PC-9 (cell line): Measurements from ENCODE around the gene TMEM30B. TPM values are rescaled to one million over a fixed set of nuclear protein-coding genes. Genes with fewer than 3 reads are reported as not detected.

ENCODE experiments used
- BruUV-seq: library from RNA; stranded (reverse); fragments of 400-500 nt; replicated peaks from 2 replicates; lab custom pipeline; 2021; lab: Mats Ljungman, UMichigan
- CTCF ChIA-PET: fragments of 300-600 bp; sonication (Branson Sonifier 250); formaldehyde crosslinking; loops from one replicate; lab custom pipeline; 2022; ENCODE audit warnings: antibody characterized with exemption; lab: Charles Lee
- POLR2A ChIA-PET: fragments of 300-600 bp; sonication (Branson Sonifier 250); formaldehyde crosslinking; loops from one replicate; lab custom pipeline; 2022; ENCODE audit warnings: antibody characterized with exemption; ENCODE audit not compliant: unreplicated experiment; lab: Charles Lee
- DNase-seq, 2 experiments: peaks; one replicate each; pipeline versions ENCODE4 v3.0.0 to v3.0.0-alpha.2; 2015 to 2022; ENCODE audit warnings: mixed read lengths in 1 of 2
- H2AFZ ChIP-seq: fragments of 200-600 bp; sonication (generic); 2 replicates; pipeline ENCODE4 v1.8.1; 2017; ENCODE audit warnings: antibody characterized with exemption
- H3F3A ChIP-seq: fragments of 200-600 bp; sonication (generic); 2 replicates; pipeline ENCODE4 v1.8.1; 2017; ENCODE audit warnings: antibody characterized with exemption, mild to moderate bottlenecking, low read depth; ENCODE audit not compliant: insufficient read depth
- H3K27ac ChIP-seq: fragments of 200-600 bp; sonication (generic); 2 replicates; pipeline ENCODE4 v1.6.1; 2016; ENCODE audit warnings: mixed run types
- H3K27me3 ChIP-seq: fragments of 200-600 bp; sonication (generic); 2 replicates; pipeline ENCODE4 v1.6.1; 2016; ENCODE audit warnings: low read depth, mixed run types; ENCODE audit not compliant: insufficient read depth
- H3K36me3 ChIP-seq: fragments of 200-600 bp; sonication (generic); 2 replicates; pipeline ENCODE4 v1.6.1; 2016; ENCODE audit warnings: low read depth, mixed run types
- H3K4me1 ChIP-seq: fragments of 200-600 bp; sonication (generic); replicated peaks from 2 replicates; pipeline ENCODE4 v1.6.1; 2016; ENCODE audit warnings: mixed run types; ENCODE audit not compliant: insufficient read depth
- H3K4me2 ChIP-seq: fragments of 200-600 bp; sonication (generic); 2 replicates; pipeline ENCODE4 v1.6.1; 2017; ENCODE audit warnings: mixed run types
- H3K4me3 ChIP-seq: fragments of 200-600 bp; sonication (generic); 2 replicates; pipeline ENCODE4 v1.6.1; 2016; ENCODE audit warnings: mixed run types
- H3K79me2 ChIP-seq: fragments of 200-600 bp; sonication (generic); 2 replicates; pipeline ENCODE4 v1.6.1; 2017; ENCODE audit warnings: low read depth, mixed run types
- H3K9me2 ChIP-seq: fragments of 200-600 bp; sonication (generic); 2 replicates; pipeline ENCODE4 v1.8.1; 2017; ENCODE audit warnings: mild to moderate bottlenecking; ENCODE audit not compliant: insufficient read depth
- H3K9me3 ChIP-seq: fragments of 200-600 bp; sonication (generic); 2 replicates; pipeline ENCODE4 v1.8.1; 2016; ENCODE audit warnings: low read depth; ENCODE audit not compliant: insufficient read depth
- H4K20me1 ChIP-seq: fragments of 200-600 bp; sonication (generic); 2 replicates; pipeline ENCODE4 v1.8.1; 2017; ENCODE audit not compliant: insufficient read depth
- EZH2 ChIP-seq: fragments of 200-600 bp; sonication (generic); IDR thresholded peaks from 2 replicates; pipeline ENCODE4 v1.8.0; 2017; ENCODE audit warnings: antibody characterized with exemption, low read depth
- intact Hi-C: fragments of 100-400 bp; cut with micrococcal nuclease; formaldehyde crosslinking; loops from one replicate; pipeline ENCODE4 v1.10.0; 2022; ENCODE audit not compliant: unreplicated experiment
- total RNA-seq: library from RNA; stranded (reverse); gene quantifications from 2 replicates; pipeline ENCODE4 v1.2.3, GENCODE V29; 2021
- TF ChIP-seq, protein P1 (sequence below): fragments of 200-600 bp; sonication (generic); conservative IDR thresholded peaks from 2 replicates; pipeline ENCODE4 v1.6.1; 2017; ENCODE audit warnings: mixed run types, antibody characterized with exemption, mild to moderate bottlenecking, moderate library complexity

Gene TMEM30B
- total RNA-seq, 1 experiment from 2014 or later = 19.6 TPM

DNA sequence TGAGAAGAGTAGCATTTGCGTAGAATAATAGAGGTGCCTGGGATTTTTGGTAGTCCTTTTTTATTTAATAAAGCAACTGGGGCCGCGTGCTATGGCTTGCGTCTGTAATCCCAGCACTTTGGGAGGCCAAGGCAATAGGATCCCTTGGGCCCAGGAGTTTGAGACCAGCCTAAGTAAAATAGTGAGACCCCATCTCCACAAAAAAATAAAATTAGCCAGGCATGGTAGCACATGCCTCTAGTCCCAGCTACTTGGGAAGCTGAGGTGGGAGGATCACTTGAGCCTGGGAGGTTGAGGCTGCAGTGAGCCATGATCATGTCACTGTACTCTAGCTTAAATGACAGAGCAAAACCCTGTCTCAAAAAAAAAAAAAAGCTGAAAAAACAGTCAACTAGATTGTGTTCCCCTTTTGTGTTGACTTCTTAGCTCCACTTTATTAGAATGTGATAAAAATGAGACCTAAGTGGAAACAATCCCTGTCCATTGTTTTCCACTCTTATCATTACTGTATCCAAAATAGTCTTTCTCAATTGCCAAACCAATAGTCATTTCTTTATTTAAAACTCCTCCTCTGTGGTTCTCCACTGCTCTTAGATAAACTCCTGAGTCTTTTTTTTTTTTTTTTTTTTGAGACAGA is 47.6 kb upstream of the TMEM30B start:
- H3K4me2 ChIP-seq = no peak overlapping the region
- H3F3A ChIP-seq = no peaks in the 10 kb centered on the region; the same call in none of the 2 replicates
- H3K9me3 ChIP-seq = peaks cover 9% of the 10 kb centered on the region
- H3K4me3 ChIP-seq = no peak overlapping the region
- peaks cover 34% of the 10 kb centered on the region for H3K4me1 ChIP-seq
- no peak overlapping the region for H3K27ac ChIP-seq
- peaks cover 20% of the 10 kb centered on the region; the same call in 1 of the 2 replicates for H3K36me3 ChIP-seq
- ChIA-PET CTCF (interaction anchor here (0.6 kb wide), 1 partner anchor 276 kb away, joined by 3 read pairs; no protein-coding TSS in a partner anchor), POLR2A (no interaction called here)
- no peaks in the 10 kb centered on the region for H3K9me2 ChIP-seq
- no peaks in the 10 kb centered on the region for H3K27me3 ChIP-seq
- no peaks in the 10 kb centered on the region; the same call in 1 of the 2 replicates for H4K20me1 ChIP-seq
- no peak for TF ChIP-seq EZH2
- TF ChIP-seq, protein P1, sequence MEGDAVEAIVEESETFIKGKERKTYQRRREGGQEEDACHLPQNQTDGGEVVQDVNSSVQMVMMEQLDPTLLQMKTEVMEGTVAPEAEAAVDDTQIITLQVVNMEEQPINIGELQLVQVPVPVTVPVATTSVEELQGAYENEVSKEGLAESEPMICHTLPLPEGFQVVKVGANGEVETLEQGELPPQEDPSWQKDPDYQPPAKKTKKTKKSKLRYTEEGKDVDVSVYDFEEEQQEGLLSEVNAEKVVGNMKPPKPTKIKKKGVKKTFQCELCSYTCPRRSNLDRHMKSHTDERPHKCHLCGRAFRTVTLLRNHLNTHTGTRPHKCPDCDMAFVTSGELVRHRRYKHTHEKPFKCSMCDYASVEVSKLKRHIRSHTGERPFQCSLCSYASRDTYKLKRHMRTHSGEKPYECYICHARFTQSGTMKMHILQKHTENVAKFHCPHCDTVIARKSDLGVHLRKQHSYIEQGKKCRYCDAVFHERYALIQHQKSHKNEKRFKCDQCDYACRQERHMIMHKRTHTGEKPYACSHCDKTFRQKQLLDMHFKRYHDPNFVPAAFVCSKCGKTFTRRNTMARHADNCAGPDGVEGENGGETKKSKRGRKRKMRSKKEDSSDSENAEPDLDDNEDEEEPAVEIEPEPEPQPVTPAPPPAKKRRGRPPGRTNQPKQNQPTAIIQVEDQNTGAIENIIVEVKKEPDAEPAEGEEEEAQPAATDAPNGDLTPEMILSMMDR = no peak
- H3K79me2 ChIP-seq = peaks cover 94% of the 10 kb centered on the region
- no peak overlapping the region for H2AFZ ChIP-seq
- BruUV-seq = no TSS peak
- intact Hi-C loops = no loop called here
- DNase-seq = no peak

- intact Hi-C loops = no loop called here
- peak overlapping the region; percentile 11; the same call in 1 of the 2 replicates for H3K4me2 ChIP-seq
- peaks cover 35% of the 10 kb centered on the region for H3K4me1 ChIP-seq
- DNase-seq = peak in 1 of 2 experiments; percentile 12
- CTCF ChIA-PET = no interaction called here
- peaks cover 94% of the 10 kb centered on the region for H3K79me2 ChIP-seq
- no peaks in the 10 kb centered on the region for H3K27me3 ChIP-seq
- no peak overlapping the region for H2AFZ ChIP-seq
- H3K9me2 ChIP-seq = no peaks in the 10 kb centered on the region
- POLR2A ChIA-PET = interaction anchor here (0.5 kb wide), 1 partner anchor 603 kb away, joined by 21 read pairs; the partner anchor contains the start of gene SIX4
- H3F3A ChIP-seq = no peaks in the 10 kb centered on the region; the same call in none of the 2 replicates
- no peak overlapping the region; the same call in 1 of the 2 replicates for H3K27ac ChIP-seq
- H4K20me1 ChIP-seq = no peaks in the 10 kb centered on the region; the same call in 1 of the 2 replicates
- no TSS peak for BruUV-seq
- no peak overlapping the region for H3K4me3 ChIP-seq
- TF ChIP-seq EZH2 = no peak
- TF ChIP-seq, protein P1 = no peak
- peaks cover 20% of the 10 kb centered on the region; the same call in 1 of the 2 replicates for H3K36me3 ChIP-seq
- peaks cover 9% of the 10 kb centered on the region for H3K9me3 ChIP-seq
Observed at GRCh38 chr14:61326847-61327246, 45.7 kb upstream of the TMEM30B start.

- DNase-seq = no peak
- no TSS peak for BruUV-seq
- H4K20me1 ChIP-seq = no peaks in the 10 kb centered on the region; the same call in 1 of the 2 replicates
- H3K9me2 ChIP-seq = no peaks in the 10 kb centered on the region
- no peak overlapping the region for H3K4me3 ChIP-seq
- no peaks in the 10 kb centered on the region for H3K27me3 ChIP-seq
- H3F3A ChIP-seq = peaks cover 3% of the 10 kb centered on the region; the same call in 1 of the 2 replicates
- peaks cover 30% of the 10 kb centered on the region for H3K4me1 ChIP-seq
- no peak overlapping the region for H3K27ac ChIP-seq
- peaks cover 88% of the 10 kb centered on the region for H3K79me2 ChIP-seq
- H3K9me3 ChIP-seq = peaks cover 9% of the 10 kb centered on the region
- intact Hi-C loops = no loop called here
- CTCF ChIA-PET = no interaction called here
- TF ChIP-seq, protein P1 = no peak
- no peak for TF ChIP-seq EZH2
- no peak overlapping the region for H2AFZ ChIP-seq
- no peak overlapping the region for H3K4me2 ChIP-seq
- POLR2A ChIA-PET = no interaction called here
- H3K36me3 ChIP-seq = peaks cover 20% of the 10 kb centered on the region; the same call in 1 of the 2 replicates
Observed at GRCh38 chr14:61326146-61326545, 45.0 kb upstream of the TMEM30B start.
